Stimulated activated CD8-positive, alpha-beta memory T cell treated with anti-CD3 and anti-CD28 coated beads, Interleukin-12 subunit alpha, Interleukin-12 subunit beta, amount 100 ng/mL, for 1 hour (primary cell): ENCODE data around the gene TMC2.
"Not testable (repeated sequence)": the region's sequence is repeated elsewhere in the genome, so short reads cannot be mapped to it uniquely, and the experiment has no call there.

Experiments
- DNase-seq: peaks from one replicate; pipeline ENCODE4 v3.0.0-alpha.2; 2020; ENCODE audit warnings: low read depth

The TMC2 gene

DNA sequence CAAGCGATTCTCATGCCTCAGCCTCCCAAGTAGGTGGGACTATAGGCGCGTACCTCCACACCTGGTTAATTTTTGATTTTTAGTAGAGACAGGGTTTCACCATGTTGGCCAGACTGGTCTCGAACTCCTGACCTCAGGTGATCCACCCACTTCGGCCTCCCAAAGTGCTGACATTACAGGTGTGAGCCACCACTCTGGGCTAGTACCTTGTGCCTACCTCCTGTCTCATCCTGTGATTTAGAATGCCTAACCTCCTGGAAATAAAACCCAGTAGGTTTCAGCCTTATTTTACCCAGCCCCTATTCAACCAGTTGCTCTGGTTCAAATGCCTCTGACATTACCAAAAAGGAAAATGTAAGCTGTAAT, 10.2 kb upstream of the TMC2 start:
- not testable (repeated sequence) for DNase-seq

GRCh38 chr20:2527762-2528161, 8.6 kb upstream of the TMC2 start:
- DNase-seq = no peak

DNA sequence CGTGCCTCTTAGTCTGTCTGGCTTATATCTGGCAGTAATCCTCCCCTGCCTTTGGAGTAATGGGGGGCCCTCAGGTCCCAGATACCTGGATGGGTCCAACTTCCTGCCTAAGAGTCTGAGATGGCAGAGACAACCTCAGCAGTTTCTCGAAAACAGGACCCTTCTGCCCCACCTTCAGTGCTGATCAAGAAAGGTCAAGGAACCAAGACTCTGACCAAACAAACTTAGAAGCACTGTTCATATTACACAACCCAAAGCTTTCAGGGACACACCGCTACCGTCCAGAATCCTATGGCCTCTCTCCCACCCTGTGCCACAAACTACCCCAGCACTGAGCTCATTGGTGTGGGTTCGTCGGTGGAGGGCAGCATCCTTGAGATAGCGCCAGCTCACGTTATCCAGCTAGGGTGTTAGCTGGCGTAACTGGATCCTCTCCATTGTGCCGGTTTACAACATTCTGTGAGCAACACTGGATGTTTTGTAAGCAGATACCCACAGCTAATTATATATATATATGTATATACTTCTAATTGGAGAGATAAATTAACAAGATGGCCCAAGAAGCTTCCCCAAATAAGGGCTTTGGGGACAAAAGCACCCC, 7.6 kb upstream of the TMC2 start:
- DNase-seq = no peak

DNA sequence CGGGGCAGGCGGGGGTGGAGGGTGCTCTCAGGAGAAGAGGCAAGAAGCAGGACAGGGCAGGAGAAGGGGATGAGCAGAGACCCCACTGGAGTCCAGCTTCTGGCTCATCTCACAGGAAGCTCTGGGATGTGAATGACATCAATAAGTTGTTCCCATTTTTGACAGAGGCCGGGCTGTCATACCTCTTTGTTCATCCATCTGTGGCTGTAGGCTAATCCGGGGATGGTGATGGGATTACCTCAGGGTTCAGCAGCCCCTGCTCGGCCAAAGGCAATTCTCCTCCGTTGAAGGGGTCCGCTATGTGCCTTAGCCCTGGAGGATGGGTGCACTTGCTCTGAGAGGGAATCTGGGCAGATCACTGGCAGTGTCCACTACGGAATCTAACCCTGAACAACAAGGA, 3.3 kb upstream of the TMC2 start:
- DNase-seq = no peak

- no peak for DNase-seq
Measured at GRCh38 chr20:2535711-2536559, 438 bp upstream of the TMC2 start.

GRCh38 chr20:2537101-2537500, 728 bp downstream of the TMC2 start:
- no peak for DNase-seq

- DNase-seq = no peak
Measured at GRCh38 chr20:2538356-2538755, 2.0 kb downstream of the TMC2 start.

- DNase-seq = no peak
Measured at GRCh38 chr20:2538931-2539720, 2.8 kb downstream of the TMC2 start.

DNA sequence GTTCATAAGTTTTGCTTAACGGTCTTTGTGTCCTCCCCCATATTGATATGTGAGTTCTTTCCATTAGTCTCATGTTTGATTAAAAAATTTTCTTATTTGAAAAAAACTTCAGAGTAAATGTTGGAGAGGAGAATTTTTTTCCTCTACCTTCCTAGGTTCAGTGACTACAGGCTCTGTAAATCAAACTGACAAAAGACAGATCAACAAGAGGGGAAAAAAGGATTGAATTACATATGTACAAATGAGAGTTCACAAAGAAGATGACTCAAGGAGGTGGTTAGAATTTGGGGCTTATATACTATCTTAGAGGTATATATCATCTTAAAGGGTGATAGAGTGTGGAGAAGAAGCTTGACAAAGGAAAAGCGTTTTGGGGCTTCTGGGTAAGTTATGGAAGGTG, 5.6 kb downstream of the TMC2 start:
- no peak for DNase-seq

DNA sequence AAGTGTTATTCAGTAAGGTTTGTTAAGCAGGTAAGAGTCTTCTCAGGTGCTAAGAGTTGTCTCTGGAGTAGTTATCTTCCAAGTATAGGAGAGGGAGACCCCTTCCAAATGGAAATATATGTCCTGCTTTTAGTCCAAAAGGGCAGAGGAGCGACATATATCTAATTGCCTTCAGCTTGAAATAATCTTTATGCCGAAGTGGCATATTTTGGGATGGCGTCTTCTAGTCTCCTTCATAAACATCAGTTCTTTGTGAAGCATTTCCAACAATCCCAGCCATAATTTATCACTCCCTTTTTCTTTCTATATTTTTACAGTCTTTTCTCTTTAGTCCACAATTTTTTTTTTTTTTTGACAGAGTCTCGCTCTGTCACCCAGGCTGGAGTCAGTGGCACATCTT, 6.0 kb downstream of the TMC2 start:
- DNase-seq = no peak

DNA sequence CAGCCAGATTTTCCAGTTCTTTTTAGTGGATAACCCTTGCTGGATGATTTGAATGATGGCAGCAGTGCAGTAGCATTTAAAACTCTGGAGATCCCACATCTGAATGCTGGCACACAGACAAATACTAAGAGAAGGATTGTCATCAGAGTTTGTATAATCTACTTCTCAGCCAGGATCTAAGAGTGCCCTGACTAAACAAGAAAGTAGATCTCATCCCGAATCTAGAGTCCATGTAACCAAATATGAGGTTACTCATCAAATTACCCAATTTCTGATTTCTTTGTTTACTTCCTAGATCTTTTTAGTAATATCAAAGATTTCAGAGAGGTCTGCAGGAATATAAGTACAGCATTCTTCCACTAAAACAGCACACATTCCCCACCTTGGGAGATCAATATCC, 7.8 kb downstream of the TMC2 start:
- DNase-seq = no peak

- no peak for DNase-seq
Measured at GRCh38 chr20:2545594-2545993, 9.2 kb downstream of the TMC2 start.

DNA sequence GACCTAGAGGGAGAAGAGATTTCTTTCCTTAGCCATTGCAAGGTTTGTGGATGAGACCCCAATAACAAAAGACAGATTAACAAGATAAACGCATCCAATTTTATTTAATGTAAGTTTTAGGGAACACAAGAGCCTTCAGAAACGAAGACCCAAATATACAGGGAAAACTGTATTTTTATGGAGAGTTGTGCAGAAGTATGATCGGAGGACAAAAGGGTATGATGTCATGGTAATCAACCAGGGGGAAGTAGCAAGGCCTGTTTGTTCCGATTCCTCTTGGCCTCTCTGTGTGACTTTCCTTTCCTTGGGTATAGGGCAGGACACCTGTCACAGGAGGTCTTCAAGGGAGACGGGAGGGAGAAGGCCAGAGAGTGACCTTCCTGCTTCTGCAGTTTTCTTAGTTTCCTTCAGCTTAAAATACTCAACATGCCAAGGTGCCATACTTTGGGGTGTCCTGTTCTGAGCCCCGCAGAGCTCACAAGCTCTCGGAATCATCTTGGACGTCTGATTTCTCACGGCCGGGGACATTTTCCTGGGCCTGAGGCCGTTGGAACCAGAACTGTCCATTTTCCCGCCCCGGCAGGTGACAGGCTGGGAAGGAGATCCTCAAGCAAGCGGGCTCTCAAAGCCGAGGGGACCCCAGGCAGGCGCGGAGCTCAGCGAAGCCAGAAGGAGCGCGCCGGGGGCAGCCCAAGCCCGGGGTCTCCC, 21.7 kb downstream of the TMC2 start:
- DNase-seq = no peak

- no peak for DNase-seq
Measured at GRCh38 chr20:2558581-2559278, 22.4 kb downstream of the TMC2 start.

GRCh38 chr20:2559279-2559626, 22.9 kb downstream of the TMC2 start:
- DNase-seq = no peak

DNA sequence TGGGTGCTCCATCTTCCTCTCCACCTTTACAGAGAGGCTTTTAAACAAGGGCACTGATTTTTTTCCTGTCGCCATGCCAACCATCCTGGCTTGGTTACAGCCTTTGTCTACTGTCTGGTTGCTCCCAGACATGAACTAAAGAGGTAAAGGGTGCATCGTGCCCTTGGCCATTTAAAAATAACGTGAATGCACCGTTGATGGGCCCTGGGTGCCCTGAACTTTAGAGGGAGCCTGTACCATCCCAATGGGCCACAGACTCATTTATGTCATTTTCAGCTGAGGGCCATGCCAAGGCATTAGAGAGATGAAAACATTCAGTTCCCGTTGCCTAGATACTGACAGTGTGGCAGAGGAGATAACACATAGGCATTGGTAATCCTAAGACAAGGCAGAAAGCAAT, 23.3 kb downstream of the TMC2 start:
- DNase-seq = no peak

DNA sequence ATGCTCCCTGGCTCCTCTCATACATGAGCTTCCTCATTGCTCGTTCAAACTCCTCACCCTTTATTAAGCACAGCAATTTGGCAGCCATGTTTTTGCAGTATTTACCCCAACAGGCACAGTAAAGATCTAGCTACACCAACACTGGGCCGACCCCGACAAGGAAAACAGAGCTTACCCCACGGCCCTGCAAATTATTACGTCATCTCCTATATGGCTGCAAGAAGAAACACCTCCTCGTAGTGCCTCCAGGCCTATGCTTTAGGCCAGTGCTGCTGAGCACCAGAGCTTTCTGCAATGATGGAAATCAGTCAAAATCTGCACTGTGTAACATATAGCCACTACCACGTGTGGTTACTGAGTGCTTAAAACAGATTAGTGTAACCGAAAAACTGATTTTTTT, 26.7 kb downstream of the TMC2 start:
- no peak for DNase-seq

DNA sequence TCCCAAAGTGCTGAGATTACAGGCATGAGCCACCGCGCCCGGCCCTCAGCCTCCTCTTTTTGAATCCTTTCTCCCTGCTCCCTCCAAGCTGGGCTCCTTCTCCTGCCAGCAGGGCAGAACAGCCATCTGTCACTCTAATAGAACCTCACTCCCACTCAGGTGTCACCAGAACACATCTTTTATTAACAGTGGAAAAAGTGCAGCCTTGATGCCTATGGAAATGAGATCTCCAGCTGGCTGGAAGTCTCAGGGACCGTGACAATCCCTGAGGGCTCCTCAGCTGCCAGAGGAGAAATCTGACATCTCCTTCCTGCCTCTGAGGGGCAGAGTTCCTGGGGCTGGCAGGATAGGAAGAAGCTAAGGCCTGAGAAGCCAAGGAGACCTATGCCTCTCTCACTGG, 28.0 kb downstream of the TMC2 start:
- DNase-seq = no peak

- no peak for DNase-seq
Measured at GRCh38 chr20:2575682-2576081, 39.3 kb downstream of the TMC2 start.

DNA sequence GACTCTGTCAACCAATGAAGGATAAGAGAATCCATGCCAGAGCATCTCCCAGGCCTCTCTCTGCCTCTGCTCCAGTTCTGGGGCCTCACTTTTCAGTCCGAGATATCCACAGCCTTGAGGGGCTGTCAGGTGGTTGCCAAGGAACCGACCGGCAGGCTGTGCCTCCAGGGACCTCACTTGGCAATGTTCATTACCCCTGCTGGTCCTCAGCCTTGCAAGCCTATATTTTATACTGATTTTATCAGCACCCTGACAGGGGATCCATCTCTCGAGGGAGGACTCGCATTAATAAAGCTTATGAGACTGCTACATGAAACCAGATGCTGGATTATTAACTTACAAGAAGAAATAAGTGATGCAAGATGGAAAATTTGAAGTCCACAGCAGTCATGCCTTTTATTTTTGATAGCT, 39.9 kb downstream of the TMC2 start:
- DNase-seq = no peak

GRCh38 chr20:2578475-2579192, 42.3 kb downstream of the TMC2 start:
- DNase-seq = no peak
